Epithelial cell of proximal tubule (primary cell): ENCODE results near the gene FBXL7. TPM values are rescaled to one million over a fixed set of nuclear protein-coding genes. Genes with fewer than 3 reads are reported as not detected.

Experiments used
- DNase-seq: peaks from one replicate; pipeline ENCODE4 v3.0.0-alpha.2; 2011; ENCODE audit warnings: low read depth
- H3K4me3 ChIP-seq: 2 replicates; pipeline ENCODE4 v1.5.1; 2011; ENCODE audit warnings: low read depth, mild to moderate bottlenecking, low read length
- CTCF ChIP-seq: conservative IDR thresholded peaks from 2 replicates; pipeline ENCODE4 v1.5.1; 2012; ENCODE audit warnings: low read depth, mild to moderate bottlenecking, low read length
- total RNA-seq: library from RNA; depleted of rRNA; stranded (reverse); fragments of >200 nt; gene quantifications from 2 replicates; pipeline ENCODE4 v1.2.3, GENCODE V29; 2015

Gene FBXL7
- total RNA-seq, 1 donor from 2014 or later: 5.6 TPM

GRCh38 chr5:15611008-15611407 lies 111.0 kb downstream of the FBXL7 start:
- H3K4me3 ChIP-seq: no peak overlapping the region
- no peak for TF ChIP-seq CTCF
- no peak for DNase-seq

GRCh38 chr5:15612915-15613635 lies 113.1 kb downstream of the FBXL7 start:
- TF ChIP-seq CTCF: no peak
- no peak for DNase-seq
- H3K4me3 ChIP-seq: no peak overlapping the region

GRCh38 chr5:15614679-15615078 lies 114.7 kb downstream of the FBXL7 start:
- no peak overlapping the region for H3K4me3 ChIP-seq
- no peak for TF ChIP-seq CTCF
- DNase-seq: no peak

- DNase-seq: no peak
- no peak for TF ChIP-seq CTCF
- H3K4me3 ChIP-seq: no peak overlapping the region
Measured at GRCh38 chr5:15615859-15616258, 115.9 kb downstream of the FBXL7 start.

GRCh38 chr5:15618938-15619337 lies 119.0 kb downstream of the FBXL7 start:
- DNase-seq: no peak
- no peak for TF ChIP-seq CTCF
- no peak overlapping the region for H3K4me3 ChIP-seq

GRCh38 chr5:15620501-15620900 lies 120.5 kb downstream of the FBXL7 start:
- TF ChIP-seq CTCF: no peak
- no peak for DNase-seq
- H3K4me3 ChIP-seq: no peak overlapping the region

- no peak for TF ChIP-seq CTCF
- H3K4me3 ChIP-seq: no peak overlapping the region
- DNase-seq: no peak
Measured at GRCh38 chr5:15621094-15621493, 121.1 kb downstream of the FBXL7 start.
